GM12874 (cell line): ENCODE results near the gene DNAH9.

Experiments
- TF ChIP-seq, protein P1 (sequence below): IDR thresholded peaks from 2 replicates; pipeline ENCODE4 v1.5.1; 2011; ENCODE audit warnings: low read depth, mild to moderate bottlenecking, control low read depth, low read length, moderate library complexity; ENCODE audit not compliant: insufficient read depth

The DNAH9 gene

DNA sequence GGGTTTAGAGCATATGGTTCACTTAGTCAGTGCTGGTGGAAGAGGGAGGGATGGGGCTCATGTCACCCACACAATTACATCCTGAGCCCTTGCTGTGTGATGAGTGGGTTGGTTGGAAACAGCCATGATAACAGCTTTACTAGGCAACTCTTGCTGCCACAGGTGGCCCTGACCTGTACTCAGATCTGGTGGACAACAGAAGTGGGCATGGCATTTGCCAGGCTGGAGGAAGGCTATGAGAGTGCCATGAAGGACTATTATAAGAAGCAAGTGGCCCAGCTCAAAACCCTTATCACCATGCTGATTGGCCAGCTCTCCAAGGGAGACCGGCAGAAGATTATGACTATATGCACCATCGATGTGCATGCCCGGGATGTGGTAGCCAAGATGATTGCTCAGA, 105.8 kb downstream of the DNAH9 start:
- TF ChIP-seq, protein P1, sequence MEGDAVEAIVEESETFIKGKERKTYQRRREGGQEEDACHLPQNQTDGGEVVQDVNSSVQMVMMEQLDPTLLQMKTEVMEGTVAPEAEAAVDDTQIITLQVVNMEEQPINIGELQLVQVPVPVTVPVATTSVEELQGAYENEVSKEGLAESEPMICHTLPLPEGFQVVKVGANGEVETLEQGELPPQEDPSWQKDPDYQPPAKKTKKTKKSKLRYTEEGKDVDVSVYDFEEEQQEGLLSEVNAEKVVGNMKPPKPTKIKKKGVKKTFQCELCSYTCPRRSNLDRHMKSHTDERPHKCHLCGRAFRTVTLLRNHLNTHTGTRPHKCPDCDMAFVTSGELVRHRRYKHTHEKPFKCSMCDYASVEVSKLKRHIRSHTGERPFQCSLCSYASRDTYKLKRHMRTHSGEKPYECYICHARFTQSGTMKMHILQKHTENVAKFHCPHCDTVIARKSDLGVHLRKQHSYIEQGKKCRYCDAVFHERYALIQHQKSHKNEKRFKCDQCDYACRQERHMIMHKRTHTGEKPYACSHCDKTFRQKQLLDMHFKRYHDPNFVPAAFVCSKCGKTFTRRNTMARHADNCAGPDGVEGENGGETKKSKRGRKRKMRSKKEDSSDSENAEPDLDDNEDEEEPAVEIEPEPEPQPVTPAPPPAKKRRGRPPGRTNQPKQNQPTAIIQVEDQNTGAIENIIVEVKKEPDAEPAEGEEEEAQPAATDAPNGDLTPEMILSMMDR = no peak

DNA sequence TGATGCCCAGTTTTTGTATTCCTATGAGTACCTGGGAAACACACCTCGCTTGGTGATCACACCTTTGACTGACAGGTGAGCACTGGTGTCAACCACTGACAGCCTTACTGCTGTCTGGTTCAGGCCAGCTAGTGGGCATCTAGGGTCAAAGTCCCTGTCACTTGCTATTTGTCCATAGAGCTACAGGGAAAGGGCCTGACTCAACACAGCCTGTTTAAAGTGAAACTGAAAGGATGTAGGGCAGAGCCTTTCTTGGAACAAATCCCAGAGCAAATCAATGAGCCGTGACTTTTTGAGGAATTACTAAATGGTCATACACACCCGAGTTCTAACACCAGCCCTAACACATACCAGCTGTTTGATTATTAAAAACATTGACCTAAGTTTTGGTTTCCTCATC, 106.8 kb downstream of the DNAH9 start:
- TF ChIP-seq, protein P1 = no peak

DNA sequence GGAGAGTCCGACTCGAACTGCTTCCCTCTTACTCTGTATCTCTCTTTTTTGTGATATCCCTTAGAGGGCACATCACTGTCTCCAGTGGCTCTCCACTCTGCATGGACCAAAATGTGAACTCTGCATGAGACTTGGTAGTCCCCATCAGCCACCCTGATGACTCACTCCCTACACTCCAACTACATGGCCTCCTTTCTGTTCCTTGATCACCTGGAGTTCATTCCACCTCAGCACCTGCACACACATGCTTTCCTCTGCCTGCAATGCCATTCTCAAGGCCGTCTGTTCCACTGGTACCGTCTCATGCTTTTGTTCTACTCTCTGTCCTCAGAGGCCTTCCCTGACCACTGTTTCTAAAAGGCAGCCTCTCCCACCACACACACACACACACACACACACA, 109.3 kb downstream of the DNAH9 start:
- TF ChIP-seq, protein P1 = no peak

DNA sequence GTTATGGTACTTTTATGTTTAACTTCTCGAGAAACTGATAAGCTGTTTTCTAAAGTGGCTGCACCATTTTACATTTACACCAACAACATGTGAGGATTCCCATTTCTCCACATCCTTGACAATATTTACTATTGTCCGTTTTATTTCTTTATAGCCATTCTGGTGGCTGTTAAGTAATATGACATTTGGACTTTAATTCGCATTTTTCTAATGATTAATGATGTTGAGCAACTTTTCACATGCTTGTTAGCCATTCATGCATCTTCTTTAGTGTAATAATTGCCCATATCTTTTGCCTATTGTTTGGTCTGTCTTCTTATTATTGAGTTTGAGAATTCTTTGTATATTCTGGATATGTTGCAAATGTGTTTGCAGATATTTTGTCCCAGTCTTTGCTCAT, 114.2 kb downstream of the DNAH9 start:
- TF ChIP-seq, protein P1 = no peak

DNA sequence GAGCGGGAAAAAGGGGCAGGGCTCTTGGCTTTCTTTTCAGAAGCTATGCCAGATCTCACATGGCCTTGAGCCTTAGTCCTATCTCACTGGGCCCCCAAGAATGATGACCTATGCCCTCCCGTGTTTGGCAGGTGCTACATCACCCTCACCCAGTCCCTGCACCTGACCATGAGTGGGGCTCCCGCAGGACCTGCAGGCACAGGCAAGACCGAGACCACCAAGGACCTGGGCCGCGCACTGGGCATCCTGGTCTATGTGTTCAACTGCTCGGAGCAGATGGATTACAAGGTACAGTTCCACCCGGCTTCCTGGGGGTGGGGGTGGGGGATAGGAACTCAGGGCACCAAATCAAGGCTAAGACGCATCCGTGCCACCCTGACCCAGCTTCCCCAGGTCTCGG, 120.9 kb downstream of the DNAH9 start:
- TF ChIP-seq, protein P1 = no peak

DNA sequence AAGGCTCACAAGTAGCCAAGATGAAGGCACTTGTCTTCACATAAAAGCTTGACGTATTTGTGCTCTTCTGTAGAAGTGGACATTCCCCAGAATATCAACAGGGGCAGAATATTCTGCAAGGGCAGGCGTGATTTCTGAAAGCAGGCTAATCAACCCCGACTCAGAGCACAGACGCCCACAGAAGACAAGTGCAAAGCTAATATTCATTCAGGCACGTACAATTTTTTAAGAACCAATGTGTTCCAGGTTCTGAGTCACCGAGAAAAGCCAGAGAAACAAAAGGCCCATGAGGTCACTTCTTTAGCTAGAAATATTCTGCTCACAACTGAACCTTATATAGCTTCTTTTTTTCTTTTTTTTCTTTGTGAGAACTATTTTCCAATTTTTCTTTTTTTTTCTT, 121.6 kb downstream of the DNAH9 start:
- TF ChIP-seq, protein P1 = no peak

DNA sequence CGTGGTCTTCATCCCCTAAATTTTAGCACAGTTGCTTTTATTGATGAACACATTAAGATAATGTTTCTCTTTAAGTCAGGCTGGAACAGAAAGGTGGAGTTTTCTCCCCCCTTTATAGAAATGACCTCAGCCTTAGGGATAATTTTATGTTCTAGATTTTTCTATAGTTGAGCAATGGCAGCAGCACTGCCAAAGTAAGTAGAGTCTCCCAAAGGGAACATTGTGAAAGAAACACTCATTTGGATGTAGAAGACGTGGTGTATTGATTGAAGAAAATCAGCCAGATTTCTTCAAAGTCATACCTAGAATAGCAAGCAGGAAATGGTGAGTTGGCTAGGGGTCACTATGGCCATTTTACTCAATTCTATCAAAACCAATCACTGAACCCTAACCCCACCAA, 122.5 kb downstream of the DNAH9 start:
- TF ChIP-seq, protein P1 = no peak

DNA sequence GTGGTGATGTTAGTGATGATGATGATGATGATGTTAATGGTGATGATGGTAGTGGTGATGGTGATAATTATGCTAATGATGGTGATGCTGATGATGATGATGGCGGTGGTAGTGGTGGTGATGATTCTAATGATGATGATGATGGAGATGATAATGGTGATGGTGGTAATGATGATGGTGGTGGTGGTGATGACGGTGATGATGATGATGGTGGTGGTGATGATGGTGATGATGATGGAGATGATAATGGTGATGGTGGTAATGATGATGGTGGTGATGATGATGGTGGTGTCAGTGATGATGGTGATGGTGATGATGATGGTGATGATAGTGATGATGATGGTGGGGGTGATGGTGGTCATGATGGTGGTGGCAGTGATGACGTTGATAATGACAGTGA, 132.5 kb downstream of the DNAH9 start:
- TF ChIP-seq, protein P1 = no peak
